ENCODE measurements around the gene CD52.
"Not testable (repeated sequence)": the region's sequence is repeated elsewhere in the genome, so short reads cannot be mapped to it uniquely, and the experiment has no call there.

The CD52 gene

DNA sequence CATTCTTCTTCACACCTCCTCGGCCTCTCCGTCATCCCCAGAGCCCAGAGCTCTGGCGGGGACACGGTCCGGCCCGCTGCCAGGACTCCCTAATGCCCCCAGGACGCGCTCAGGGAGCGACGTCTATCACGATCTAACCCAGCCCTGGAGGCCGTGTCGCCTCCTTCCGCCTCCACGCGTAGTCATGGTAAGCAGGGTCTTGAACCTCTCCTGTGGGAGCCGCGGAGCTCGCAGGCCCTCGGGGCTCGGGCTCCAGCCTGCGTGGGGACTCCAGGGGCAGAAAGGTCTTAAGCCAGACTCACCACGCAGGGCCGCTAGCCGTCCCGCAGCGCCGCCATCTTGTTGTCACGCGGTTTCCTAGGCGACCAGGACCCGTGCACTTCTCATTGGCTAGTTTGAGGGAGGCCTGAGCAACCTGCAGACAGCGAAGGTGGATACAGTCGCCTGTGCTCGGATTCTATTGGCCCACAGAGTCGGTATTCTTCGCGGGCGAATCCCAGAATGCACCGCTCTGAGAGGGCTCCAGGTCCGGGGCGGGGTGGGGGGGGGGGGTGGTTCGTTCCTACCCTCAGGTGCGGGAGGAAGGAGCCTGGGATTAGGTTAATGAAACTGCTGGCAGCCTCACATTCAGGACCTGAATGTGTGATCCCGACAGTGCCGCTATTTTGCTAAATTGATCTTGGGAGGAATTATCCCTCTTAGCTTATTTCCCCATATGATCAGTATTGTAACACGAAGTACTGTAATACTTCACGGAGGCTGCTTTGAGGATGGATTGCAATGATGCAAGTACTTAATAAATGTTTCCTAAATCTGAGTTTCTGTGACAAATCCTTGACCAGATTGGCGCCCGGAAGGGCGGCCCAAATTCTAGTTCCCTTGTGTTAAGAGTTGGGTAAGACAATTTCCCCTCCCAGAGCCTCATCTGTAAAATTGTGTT lies 11.2 kb upstream of the CD52 start, which contains the start of gene UBXN11:
Gene UBXN11 (minus strand): TSS at position 347 of the 940 bp plus-strand sequence. CDS start 3,753 bp downstream, outside the sequence.
- peaks cover 42% of the 10 kb centered on the region for H3K4me1 Mint-ChIP-seq (ENCODE audit: low read depth)

DNA sequence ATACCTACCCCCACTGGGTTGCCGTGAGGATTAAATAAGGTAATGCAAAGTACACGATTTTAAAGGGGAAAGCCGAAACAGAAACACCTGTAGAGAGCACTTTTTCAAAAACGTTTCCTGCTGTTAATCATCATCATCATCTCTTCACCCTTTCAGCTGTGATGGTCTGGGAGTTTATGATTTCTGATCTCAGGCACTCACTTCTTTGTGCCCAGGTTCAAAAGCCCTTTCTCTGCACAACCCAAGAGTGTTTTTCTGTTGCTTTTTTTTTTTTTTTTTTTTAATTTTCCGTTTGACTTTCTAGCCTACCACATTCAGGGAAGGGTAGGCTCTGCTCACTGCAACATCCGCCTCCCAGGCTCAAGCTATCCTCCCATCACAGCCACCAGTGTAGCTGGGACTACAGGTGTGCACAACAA lies 10.4 kb upstream of the CD52 start:
- Mint-ChIP-seq H3K36me3 (ENCODE audit: low read depth) (no peaks in the 10 kb centered on the region), H3K4me1 (ENCODE audit: low read depth) (peaks cover 47% of the 10 kb centered on the region), H3K9me3 (no peaks in the 10 kb centered on the region), H3K4me3 (peak overlapping the region; percentile 96), H3K27ac (peak overlapping the region; percentile 94), H3K27me3 (no peaks in the 10 kb centered on the region)

More for the DNA sequence above, 11.2 kb upstream of the CD52 start, which contains the start of gene UBXN11:
- Mint-ChIP-seq H3K9me3 (no peaks in the 10 kb centered on the region), H3K27ac (peak within 1 kb of the TSS; percentile 95), H3K27me3 (no peaks in the 10 kb centered on the region), H3K36me3 (ENCODE audit: low read depth) (no peaks in the 10 kb centered on the region), H3K4me3 (peak within 1 kb of the TSS; percentile 96)

DNA sequence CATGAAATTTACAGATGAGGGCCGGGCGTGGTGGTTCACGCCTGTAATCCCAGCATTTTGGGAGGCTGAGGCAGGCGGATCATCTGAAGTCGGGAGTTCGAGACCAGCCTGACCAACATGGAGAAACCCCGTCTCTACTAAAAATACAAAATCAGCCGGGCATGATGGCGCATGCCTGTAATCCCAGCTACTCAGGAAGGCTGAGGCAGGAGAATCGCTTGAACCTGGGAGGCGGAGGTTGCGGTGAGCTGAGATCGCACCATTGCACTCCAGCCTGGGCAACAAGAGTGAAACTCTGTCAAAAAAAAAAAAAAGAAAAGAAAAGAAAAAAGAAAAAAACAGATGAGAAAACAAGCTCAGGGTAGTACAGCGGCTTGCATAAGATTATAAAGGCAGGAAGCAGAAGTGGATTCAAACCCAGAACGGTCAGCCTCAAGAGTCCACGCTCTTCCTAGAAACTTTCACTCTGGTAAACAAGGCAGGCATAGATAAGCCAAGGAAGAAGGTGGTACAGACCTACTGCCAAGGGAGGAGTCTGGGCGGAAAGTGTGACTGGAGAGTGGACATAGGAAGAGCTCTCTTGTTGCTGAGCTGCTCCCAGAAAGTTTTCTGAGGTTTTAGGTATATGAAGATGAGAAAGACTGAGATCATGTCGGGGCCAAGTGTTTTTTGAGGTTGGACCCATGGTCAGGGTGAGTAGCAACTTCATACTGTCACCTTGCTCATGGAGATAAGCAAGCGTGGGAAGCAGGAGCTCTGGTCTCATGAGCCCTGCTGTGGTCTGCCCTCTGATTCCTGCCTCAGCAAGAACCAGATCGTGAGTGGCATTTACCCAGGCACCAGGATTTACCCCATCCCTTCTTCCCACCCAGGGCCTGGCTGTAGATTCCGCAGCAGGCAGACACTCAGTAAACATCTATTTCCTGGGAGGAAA lies 9.5 kb upstream of the CD52 start:
- H3K4me3 Mint-ChIP-seq, result peak overlapping the region; percentile 12
- H3K4me1 Mint-ChIP-seq (ENCODE audit: low read depth), result peaks cover 50% of the 10 kb centered on the region
- H3K27ac Mint-ChIP-seq, result peak overlapping the region; percentile 76
- not testable (repeated sequence) for H3K9me3 Mint-ChIP-seq; H3K27me3 Mint-ChIP-seq; H3K36me3 Mint-ChIP-seq (ENCODE audit: low read depth)

DNA sequence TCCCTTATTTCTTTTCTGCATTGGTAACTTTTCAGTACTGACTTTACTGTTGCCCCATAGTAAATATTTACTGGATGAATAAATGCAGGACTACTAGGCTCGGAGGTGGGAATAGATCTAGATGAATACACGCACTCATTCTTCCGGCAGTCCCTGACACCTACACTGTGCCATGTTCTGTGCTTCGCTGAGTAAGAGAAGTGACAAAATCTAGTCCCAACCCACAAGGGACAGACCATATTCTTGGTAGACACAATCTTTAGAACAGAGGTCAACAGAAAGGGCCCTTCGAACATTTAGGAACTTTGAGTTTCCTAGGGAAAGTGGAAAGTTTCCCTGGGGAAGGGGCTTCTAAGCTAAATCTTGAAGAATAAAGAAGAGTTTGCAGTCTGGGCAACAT lies 3.3 kb upstream of the CD52 start:
- H3K4me3 Mint-ChIP-seq, result no peak overlapping the region
- no peaks in the 10 kb centered on the region for H3K9me3 Mint-ChIP-seq
- peaks cover 58% of the 10 kb centered on the region for H3K4me1 Mint-ChIP-seq (ENCODE audit: low read depth)
- no peak overlapping the region for H3K27ac Mint-ChIP-seq
- peaks cover 5% of the 10 kb centered on the region for H3K36me3 Mint-ChIP-seq (ENCODE audit: low read depth)
- no peaks in the 10 kb centered on the region for H3K27me3 Mint-ChIP-seq

DNA sequence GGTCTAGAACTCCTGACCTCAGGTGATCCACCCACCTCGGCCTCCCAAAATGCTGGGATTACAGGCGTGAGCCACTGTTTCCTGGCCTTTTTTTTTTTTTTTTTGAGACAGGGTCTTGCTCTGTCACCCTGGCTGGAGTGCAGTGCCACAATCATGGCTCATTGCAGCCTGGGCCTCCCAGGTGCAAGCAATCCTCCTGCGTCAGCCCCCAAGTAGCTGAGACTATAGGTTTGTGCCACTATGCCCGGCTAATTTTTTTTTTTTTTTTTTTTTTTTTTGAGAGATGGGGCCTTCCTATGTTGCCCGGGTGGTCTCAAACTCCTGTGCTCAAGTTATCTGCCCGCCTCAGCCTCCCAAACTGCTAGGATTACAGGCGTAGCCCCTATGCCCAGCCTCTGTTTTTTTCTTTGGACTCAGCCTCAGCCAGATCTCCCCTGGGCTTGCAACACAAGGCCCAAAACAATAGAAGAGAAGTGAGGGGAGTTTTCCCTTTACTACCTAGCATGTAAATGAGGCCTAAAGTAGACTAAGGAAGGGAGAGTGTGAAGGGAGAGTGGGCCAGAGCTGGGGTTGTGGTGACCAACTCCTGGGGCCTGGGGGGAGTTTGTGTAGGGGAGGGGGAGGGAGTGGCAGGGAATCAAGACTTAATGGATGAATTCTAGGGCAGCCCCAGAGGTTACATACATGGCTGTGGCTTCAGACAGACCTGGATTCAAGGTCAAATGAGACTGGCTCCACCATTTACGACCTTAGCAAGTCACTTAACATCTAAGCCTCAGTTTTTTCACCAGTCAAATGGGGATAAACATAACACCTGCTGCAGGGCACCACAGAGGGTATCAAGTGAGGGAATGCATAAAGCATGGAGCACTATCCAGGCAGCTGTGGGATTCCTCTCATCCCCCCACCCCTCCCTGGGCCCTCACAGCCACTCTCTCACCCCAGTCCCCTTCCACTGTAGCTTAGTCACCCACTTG lies 1.6 kb upstream of the CD52 start:
- H3K4me1 Mint-ChIP-seq (ENCODE audit: low read depth), result peaks cover 75% of the 10 kb centered on the region
- H3K36me3 Mint-ChIP-seq (ENCODE audit: low read depth), result peaks cover 12% of the 10 kb centered on the region
- no peak overlapping the region for H3K4me3 Mint-ChIP-seq

DNA sequence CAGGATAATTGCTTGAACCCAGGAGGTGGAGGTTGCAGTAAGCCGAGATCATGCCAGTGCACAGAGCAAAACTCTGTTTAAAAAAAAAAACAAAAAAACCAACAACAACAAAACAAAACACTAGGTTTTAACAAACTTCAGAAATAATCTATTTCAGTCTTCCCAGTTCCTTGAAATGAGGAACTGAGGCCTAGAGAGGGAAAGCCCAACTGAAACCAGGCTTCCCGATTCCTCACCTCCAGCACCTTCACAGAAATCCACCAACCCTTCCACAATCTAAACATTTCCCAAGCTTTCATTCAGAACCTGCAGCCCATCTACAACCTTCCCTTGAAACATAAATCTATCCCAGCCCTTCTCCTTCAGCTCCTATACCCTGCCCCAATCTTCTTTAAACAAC lies 612 bp upstream of the CD52 start:
- no peaks in the 10 kb centered on the region for H3K27me3 Mint-ChIP-seq
- peak overlapping the region; percentile 98 for H3K4me3 Mint-ChIP-seq
- peaks cover 21% of the 10 kb centered on the region for H3K36me3 Mint-ChIP-seq (ENCODE audit: low read depth)
- H3K27ac Mint-ChIP-seq, result peak overlapping the region; percentile 93
- peaks cover 80% of the 10 kb centered on the region for H3K4me1 Mint-ChIP-seq (ENCODE audit: low read depth)
- H3K9me3 Mint-ChIP-seq, result no peaks in the 10 kb centered on the region

More for the DNA sequence above, 1.6 kb upstream of the CD52 start:
- Mint-ChIP-seq H3K9me3 (no peaks in the 10 kb centered on the region), H3K27ac (peak overlapping the region; percentile 84), H3K27me3 (no peaks in the 10 kb centered on the region)

DNA sequence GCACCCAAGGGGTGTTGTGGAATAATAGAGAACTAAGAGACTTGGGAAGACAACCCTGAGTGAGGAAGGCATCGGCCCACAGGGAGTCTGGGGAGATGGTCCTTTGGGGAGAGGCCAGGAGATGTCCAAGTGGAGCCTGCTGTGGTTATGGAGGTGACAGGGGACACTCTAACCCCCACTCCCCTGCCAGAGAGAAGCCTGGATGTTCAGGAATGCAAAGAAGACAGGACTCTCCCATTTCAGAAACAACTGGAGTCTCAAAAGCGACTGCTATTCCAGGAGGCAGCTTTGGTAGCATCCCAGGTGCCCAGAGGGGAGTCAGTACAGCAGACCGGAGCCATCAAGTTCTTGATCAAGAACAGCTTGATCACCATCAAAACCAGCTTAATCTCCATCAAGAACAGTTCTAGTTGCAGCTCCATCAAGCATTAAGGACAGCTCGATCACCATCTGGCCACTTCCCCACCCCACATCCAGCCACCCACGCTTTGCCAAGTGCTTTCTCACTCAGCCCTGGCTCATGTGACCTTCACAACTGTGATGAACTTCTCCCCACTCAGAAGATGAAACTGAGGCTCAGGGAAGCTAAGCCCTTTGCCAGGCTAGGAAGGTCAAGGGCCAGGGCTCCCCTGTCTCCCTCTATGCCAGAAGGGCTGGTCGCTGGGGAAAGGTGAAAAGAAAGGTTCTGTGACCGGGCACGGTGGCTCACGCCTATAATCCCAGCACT lies 743 bp downstream of the CD52 start:
- H3K9me3 Mint-ChIP-seq, result no peaks in the 10 kb centered on the region
- H3K27ac Mint-ChIP-seq, result peak overlapping the region; percentile 93
- H3K4me1 Mint-ChIP-seq (ENCODE audit: low read depth), result peaks cover 86% of the 10 kb centered on the region
- H3K36me3 Mint-ChIP-seq (ENCODE audit: low read depth), result peaks cover 34% of the 10 kb centered on the region
- peak overlapping the region; percentile 98 for H3K4me3 Mint-ChIP-seq
- H3K27me3 Mint-ChIP-seq, result no peaks in the 10 kb centered on the region

DNA sequence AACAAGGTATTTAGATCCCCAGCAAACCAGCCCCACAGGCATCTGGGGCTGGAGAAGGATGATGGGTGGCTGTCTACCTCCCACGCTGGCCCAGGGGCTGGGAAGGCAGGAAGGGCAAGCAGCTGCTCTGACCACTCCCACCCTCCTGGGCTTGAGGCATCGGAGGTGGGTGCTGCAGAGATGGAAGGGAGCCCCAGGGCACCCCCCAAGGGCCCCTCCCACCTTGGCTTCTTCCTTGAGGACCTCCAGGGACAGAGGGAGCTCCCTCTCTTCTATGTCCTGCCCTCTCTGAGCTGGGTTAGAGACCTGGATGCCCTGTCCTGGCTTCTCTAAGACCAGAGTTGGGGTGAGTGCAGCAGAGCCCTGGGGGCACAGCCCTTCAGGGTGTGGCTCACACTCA lies 3.1 kb downstream of the CD52 start:
- H3K36me3 Mint-ChIP-seq (ENCODE audit: low read depth), result peaks cover 39% of the 10 kb centered on the region
- no peaks in the 10 kb centered on the region for H3K27me3 Mint-ChIP-seq
- peaks cover 71% of the 10 kb centered on the region for H3K4me1 Mint-ChIP-seq (ENCODE audit: low read depth)
- peak overlapping the region; percentile 88 for H3K27ac Mint-ChIP-seq
- peak overlapping the region; percentile 80 for H3K4me3 Mint-ChIP-seq
- no peaks in the 10 kb centered on the region for H3K9me3 Mint-ChIP-seq

DNA sequence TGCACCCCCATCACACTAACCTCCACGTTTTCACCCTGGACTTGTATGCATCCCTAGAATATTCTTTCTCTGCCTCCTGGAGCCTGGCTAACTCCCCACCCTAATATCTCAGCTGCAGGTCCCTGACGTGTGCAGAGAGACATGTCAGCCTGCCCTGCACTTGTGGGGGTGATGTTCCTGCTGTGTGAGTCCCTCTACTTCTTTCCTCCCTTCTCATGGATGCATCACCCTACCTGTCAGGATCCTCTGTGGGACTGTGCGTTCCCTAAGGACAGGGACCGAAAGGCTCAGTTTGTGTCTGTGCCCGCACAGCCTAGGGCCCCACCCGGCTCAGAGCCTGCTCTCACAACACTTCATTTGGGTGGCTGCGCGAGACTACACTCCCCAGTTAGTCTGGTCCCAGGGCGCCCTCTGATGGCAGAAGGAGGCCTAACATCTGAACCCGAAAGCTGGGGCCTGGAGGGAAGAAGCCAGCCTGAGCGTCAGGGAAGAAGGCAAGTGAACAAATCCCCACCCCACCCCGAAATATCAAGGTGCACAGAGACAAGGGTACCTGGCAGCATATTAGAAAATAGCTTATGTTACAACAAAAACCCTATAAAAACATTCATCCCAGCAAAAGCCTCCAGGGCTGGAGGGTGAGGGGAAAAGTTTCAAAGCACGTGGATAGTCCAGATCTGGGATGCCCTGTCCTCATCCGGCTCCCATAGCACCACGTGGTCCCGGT lies 3.7 kb downstream of the CD52 start:
- peak overlapping the region; percentile 80 for H3K4me3 Mint-ChIP-seq
- no peaks in the 10 kb centered on the region for H3K9me3 Mint-ChIP-seq
- H3K27me3 Mint-ChIP-seq, result no peaks in the 10 kb centered on the region
- peaks cover 39% of the 10 kb centered on the region for H3K36me3 Mint-ChIP-seq (ENCODE audit: low read depth)
- peak overlapping the region; percentile 88 for H3K27ac Mint-ChIP-seq
- H3K4me1 Mint-ChIP-seq (ENCODE audit: low read depth), result peaks cover 65% of the 10 kb centered on the region

DNA sequence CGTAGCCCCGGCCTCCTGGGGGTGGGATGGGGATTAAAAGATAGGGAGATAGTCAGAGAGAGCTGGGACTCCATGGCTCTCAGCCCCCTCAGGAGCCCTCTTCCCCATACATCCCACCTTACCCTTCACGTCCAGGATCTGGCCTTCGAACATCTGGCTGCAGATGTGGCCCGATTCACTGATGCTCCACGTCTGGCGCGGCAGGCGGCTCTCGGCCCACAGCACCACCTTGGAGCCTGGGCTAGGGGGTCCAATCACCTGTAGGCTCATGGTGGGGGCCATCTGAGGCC lies 4.2 kb downstream of the CD52 start:
- Mint-ChIP-seq H3K27me3 (no peaks in the 10 kb centered on the region), H3K36me3 (ENCODE audit: low read depth) (peaks cover 39% of the 10 kb centered on the region), H3K4me1 (ENCODE audit: low read depth) (peaks cover 60% of the 10 kb centered on the region), H3K9me3 (no peaks in the 10 kb centered on the region), H3K4me3 (no peak overlapping the region), H3K27ac (no peak overlapping the region)

DNA sequence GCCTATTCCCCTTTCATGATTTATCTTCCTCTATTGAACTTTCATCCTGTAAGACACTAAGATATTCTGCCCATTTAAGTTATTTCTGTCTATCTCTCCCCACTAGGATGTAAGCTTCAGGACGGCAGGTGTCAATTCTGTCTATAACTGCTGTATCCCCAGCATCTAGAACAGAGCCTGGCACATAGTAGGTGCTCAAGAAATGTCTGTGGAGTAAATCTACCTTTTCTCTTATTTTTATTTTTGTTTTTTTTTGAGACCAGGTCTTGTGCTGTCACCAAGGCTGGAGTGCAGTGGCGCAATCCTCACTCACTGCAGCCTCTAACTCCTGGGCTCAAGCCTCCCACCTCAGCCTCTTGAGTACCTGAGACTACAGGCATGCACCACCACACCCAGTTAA lies 5.6 kb downstream of the CD52 start:
- H3K4me3 Mint-ChIP-seq, result no peak overlapping the region
- H3K36me3 Mint-ChIP-seq (ENCODE audit: low read depth), result peaks cover 39% of the 10 kb centered on the region
- peak overlapping the region; percentile 66 for H3K27ac Mint-ChIP-seq
- H3K27me3 Mint-ChIP-seq, result no peaks in the 10 kb centered on the region
- H3K9me3 Mint-ChIP-seq, result no peaks in the 10 kb centered on the region
- peaks cover 46% of the 10 kb centered on the region for H3K4me1 Mint-ChIP-seq (ENCODE audit: low read depth)

DNA sequence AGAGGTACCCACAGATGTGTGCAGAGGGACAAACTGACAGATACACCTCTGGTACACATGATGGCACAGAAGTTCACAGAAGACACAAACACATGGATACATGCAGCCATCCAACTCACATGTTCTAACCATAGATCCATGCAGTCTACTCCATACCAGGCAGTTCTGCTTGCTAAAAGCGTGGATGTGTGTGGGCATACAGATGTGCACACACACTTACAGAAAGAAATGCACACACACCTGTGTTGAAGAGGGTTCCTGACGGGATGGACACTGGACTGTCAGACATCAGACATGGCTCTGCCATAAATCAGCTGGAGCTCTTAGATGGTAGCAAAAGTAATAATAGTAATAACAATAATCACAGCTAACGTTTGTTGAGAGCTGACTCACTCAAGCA lies 6.8 kb downstream of the CD52 start:
- no peaks in the 10 kb centered on the region for H3K9me3 Mint-ChIP-seq
- no peaks in the 10 kb centered on the region for H3K27me3 Mint-ChIP-seq
- H3K27ac Mint-ChIP-seq, result no peak overlapping the region
- peaks cover 41% of the 10 kb centered on the region for H3K4me1 Mint-ChIP-seq (ENCODE audit: low read depth)
- H3K36me3 Mint-ChIP-seq (ENCODE audit: low read depth), result peaks cover 34% of the 10 kb centered on the region
- H3K4me3 Mint-ChIP-seq, result no peak overlapping the region

DNA sequence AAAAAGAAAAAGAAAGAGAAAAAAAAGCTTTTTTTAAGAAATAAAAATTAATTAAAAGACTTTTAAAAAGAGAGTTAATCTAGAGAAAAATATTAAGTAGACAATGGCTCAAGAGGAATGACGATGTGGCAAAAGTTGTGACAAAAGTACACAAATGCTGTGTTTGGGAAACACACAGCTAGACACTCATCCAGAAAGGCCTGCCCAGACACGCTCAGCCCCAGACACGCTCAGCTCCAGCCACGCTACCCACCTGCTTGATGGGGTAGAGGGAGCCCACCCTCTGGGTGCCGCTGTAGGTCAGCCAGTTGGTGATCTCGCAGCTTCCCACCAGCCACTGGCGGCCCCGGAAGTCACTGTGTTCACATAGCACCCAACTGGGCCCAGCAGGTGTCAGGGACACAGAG lies 10.2 kb downstream of the CD52 start:
- H3K4me3 Mint-ChIP-seq, result no peak overlapping the region
- H3K9me3 Mint-ChIP-seq, result no peaks in the 10 kb centered on the region
- no peaks in the 10 kb centered on the region for H3K27me3 Mint-ChIP-seq
- peaks cover 7% of the 10 kb centered on the region for H3K4me1 Mint-ChIP-seq (ENCODE audit: low read depth)
- H3K27ac Mint-ChIP-seq, result no peak overlapping the region
- H3K36me3 Mint-ChIP-seq (ENCODE audit: low read depth), result peaks cover 10% of the 10 kb centered on the region
